Measurements from ENCODE around the gene FH. TPM values are rescaled to one million over a fixed set of nuclear protein-coding genes. Genes with fewer than 3 reads are reported as not detected.

FH gene
- total RNA-seq, 4 donors from 2014 or later, result 19.6 to 61.5 (median 28.8) TPM

- no peak for TF ChIP-seq EP300 (IDR thresholded peaks at IDR 0.05)
- TF ChIP-seq, protein P1, sequence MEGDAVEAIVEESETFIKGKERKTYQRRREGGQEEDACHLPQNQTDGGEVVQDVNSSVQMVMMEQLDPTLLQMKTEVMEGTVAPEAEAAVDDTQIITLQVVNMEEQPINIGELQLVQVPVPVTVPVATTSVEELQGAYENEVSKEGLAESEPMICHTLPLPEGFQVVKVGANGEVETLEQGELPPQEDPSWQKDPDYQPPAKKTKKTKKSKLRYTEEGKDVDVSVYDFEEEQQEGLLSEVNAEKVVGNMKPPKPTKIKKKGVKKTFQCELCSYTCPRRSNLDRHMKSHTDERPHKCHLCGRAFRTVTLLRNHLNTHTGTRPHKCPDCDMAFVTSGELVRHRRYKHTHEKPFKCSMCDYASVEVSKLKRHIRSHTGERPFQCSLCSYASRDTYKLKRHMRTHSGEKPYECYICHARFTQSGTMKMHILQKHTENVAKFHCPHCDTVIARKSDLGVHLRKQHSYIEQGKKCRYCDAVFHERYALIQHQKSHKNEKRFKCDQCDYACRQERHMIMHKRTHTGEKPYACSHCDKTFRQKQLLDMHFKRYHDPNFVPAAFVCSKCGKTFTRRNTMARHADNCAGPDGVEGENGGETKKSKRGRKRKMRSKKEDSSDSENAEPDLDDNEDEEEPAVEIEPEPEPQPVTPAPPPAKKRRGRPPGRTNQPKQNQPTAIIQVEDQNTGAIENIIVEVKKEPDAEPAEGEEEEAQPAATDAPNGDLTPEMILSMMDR (IDR thresholded peaks at IDR 0.05), result no peak
- no peak for TF ChIP-seq POLR2A (IDR thresholded peaks at IDR 0.05)
- H3K9me3 ChIP-seq, result no peaks in the 10 kb centered on the region
- DNase-seq (ENCODE audit: low spot score in 2 of 2), result no peak
- H3K4me3 ChIP-seq, result no peak overlapping the region
- peak overlapping the region in 1 of 4 donors; percentile 47 for H3K27ac ChIP-seq
- H3K4me1 ChIP-seq, result peaks cover 0 to 7% (median 0%) of the 10 kb centered on the region in 4 donors
- no peaks in the 10 kb centered on the region for H3K36me3 ChIP-seq
- no peaks in the 10 kb centered on the region for H3K27me3 ChIP-seq
- 32 to 44% methylated on average over 2 of the region's 2 CpGs for WGBS, 2 donors
These were observed 60.3 kb downstream of the FH start for GRCh38 chr1:241459186-241459802.

DNA sequence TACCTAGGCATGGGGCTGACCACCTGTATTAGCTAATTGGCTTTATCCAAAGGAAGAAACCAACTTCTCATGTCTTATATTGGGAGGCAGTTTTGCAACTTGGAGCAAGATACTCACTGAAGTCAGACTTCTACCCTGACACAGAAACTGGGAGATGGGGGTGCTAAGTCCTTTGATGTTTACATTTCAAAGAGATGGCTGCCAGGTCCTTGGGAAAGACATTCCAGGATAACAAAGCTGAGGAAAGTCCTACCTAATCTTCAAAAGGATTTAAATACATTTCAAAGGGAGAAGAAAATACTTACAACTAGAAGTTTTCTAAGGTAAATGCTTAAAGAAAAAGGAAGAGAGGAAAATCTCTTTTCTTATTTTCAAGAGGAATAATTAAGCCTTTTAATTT is 62.1 kb downstream of the FH start:
- H3K4me1 ChIP-seq, result peaks cover 0 to 7% (median 0%) of the 10 kb centered on the region in 4 donors

GRCh38 chr1:241456743-241457142 is 62.8 kb downstream of the FH start:
- H3K4me1 ChIP-seq, result peaks cover 0 to 7% (median 0%) of the 10 kb centered on the region in 4 donors
- WGBS, 2 donors, result 88 to 90% methylated on average over 1 of the region's 1 CpG
- H3K9me3 ChIP-seq, result no peaks in the 10 kb centered on the region
- no peak for DNase-seq (ENCODE audit: low spot score in 2 of 2)
- H3K27ac ChIP-seq, result no peak overlapping the region
- H3K36me3 ChIP-seq, result no peaks in the 10 kb centered on the region
- TF ChIP-seq POLR2A (IDR thresholded peaks at IDR 0.05) (no peak), EP300 (IDR thresholded peaks at IDR 0.05) (no peak)
- TF ChIP-seq, protein P1 (IDR thresholded peaks at IDR 0.05), result no peak
- no peaks in the 10 kb centered on the region for H3K27me3 ChIP-seq
- no peak overlapping the region for H3K4me3 ChIP-seq

More for the DNA sequence above, 62.1 kb downstream of the FH start:
- TF ChIP-seq, protein P1 (IDR thresholded peaks at IDR 0.05), result no peak
- TF ChIP-seq EP300 (IDR thresholded peaks at IDR 0.05), result no peak
- no peak for TF ChIP-seq POLR2A (IDR thresholded peaks at IDR 0.05)
- H3K36me3 ChIP-seq, result no peaks in the 10 kb centered on the region
- no peak overlapping the region for H3K27ac ChIP-seq
- no peaks in the 10 kb centered on the region for H3K9me3 ChIP-seq
- no peak for DNase-seq (ENCODE audit: low spot score in 2 of 2)
- H3K4me3 ChIP-seq, result no peak overlapping the region
- H3K27me3 ChIP-seq, result no peaks in the 10 kb centered on the region

GRCh38 chr1:241453732-241454131 is 65.8 kb downstream of the FH start:
- TF ChIP-seq POLR2A (IDR thresholded peaks at IDR 0.05) (no peak), EP300 (IDR thresholded peaks at IDR 0.05) (no peak)
- TF ChIP-seq, protein P1 (IDR thresholded peaks at IDR 0.05), result no peak
- no peak overlapping the region for H3K4me3 ChIP-seq

GRCh38 chr1:241451956-241452355 is 67.6 kb downstream of the FH start:
- WGBS, 2 donors, result 85 to 91% methylated on average over 4 of the region's 4 CpGs
- no peak for DNase-seq (ENCODE audit: low spot score in 2 of 2)
- Histone ChIP-seq H3K4me3 (no peak overlapping the region), H3K4me1 (no peaks in the 10 kb centered on the region), H3K27ac (no peak overlapping the region), H3K27me3 (no peaks in the 10 kb centered on the region), H3K9me3 (no peaks in the 10 kb centered on the region), H3K36me3 (no peaks in the 10 kb centered on the region)
- no peak for TF ChIP-seq EP300 (IDR thresholded peaks at IDR 0.05)
- TF ChIP-seq POLR2A (IDR thresholded peaks at IDR 0.05), result no peak
- TF ChIP-seq, protein P1 (IDR thresholded peaks at IDR 0.05), result no peak

More at GRCh38 chr1:241453732-241454131, 65.8 kb downstream of the FH start:
- H3K27ac ChIP-seq, result no peak overlapping the region
- H3K36me3 ChIP-seq, result no peaks in the 10 kb centered on the region
- no peaks in the 10 kb centered on the region for H3K27me3 ChIP-seq
- DNase-seq (ENCODE audit: low spot score in 2 of 2), result no peak
- 96 to 97% methylated on average over 1 of the region's 1 CpG for WGBS, 2 donors
- H3K9me3 ChIP-seq, result no peaks in the 10 kb centered on the region
- H3K4me1 ChIP-seq, result peaks cover 0 to 4% (median 0%) of the 10 kb centered on the region in 4 donors

Other genes with a start within 250 kb of the FH start
- 1 to 10 TPM in 2 of 4 donors, under 1 TPM in 1, not detected in 1; 0.39 to 1.5 (median 1.0) TPM for gene RGS7, start 162.6 kb downstream of the FH start, total RNA-seq
- gene KMO, start 12.6 kb upstream of the FH start, total RNA-seq, result 1 to 10 TPM in 2 of 4 donors, under 1 TPM in 2; 0.20 to 4.4 (median 1.8) TPM
- gene CHML, start 120.6 kb upstream of the FH start, total RNA-seq, result 1 to 10 TPM; 5.7 to 9.6 (median 6.8) TPM
- gene OPN3, start 120.6 kb upstream of the FH start, total RNA-seq, result 10 to 100 TPM; 17.8 to 31.7 (median 19.7) TPM
- under 1 TPM in 1 of 4 donors, not detected in 3; 0.42 TPM for gene WDR64, start 132.5 kb upstream of the FH start, total RNA-seq

Measured in tibial nerve (tissue), 4 donors.